Mesenchymal stem cell (in vitro differentiated cells and primary cell): ENCODE data around the gene KRTAP12-4.

Experiments used
- DNase-seq: peaks from one replicate; pipeline ENCODE4 v3.0.0-alpha.2; 2013
- H2AFZ ChIP-seq: one replicate; pipeline ENCODE4 v1.6.1; 2013; ENCODE audit warnings: low read depth, mild to moderate bottlenecking, control low read depth, inconsistent platforms, low read length, moderate library complexity
- H2AK5ac ChIP-seq: 2 replicates; pipeline ENCODE4 v1.6.1; 2013; ENCODE audit warnings: low read length, moderate library complexity, mild to moderate bottlenecking, inconsistent platforms; ENCODE audit not compliant: severe bottlenecking
- H2BK120ac ChIP-seq: one replicate; pipeline ENCODE4 v1.6.1; 2013; ENCODE audit warnings: low read depth, mild to moderate bottlenecking, inconsistent platforms, low read length, moderate library complexity
- H2BK12ac ChIP-seq, 2 experiments: one replicate each; pipeline ENCODE4 v1.6.1; 2013; ENCODE audit warnings: inconsistent platforms in 2 of 2, low read length in 2 of 2, mild to moderate bottlenecking in 2 of 2, moderate library complexity in 2 of 2, control low read depth in 1 of 2
- H2BK15ac ChIP-seq: one replicate; pipeline ENCODE4 v1.6.1; 2013; ENCODE audit warnings: mild to moderate bottlenecking, low read depth, inconsistent platforms; ENCODE audit not compliant: poor library complexity, severe bottlenecking
- H2BK5ac ChIP-seq: 2 replicates; pipeline ENCODE4 v1.6.1; 2013; ENCODE audit warnings: low read depth, mild to moderate bottlenecking, low read length, control low read depth, inconsistent platforms; ENCODE audit not compliant: poor library complexity, severe bottlenecking
- H3K14ac ChIP-seq, 2 experiments: one replicate each; pipeline ENCODE4 v1.6.1; 2013; ENCODE audit warnings: inconsistent platforms in 2 of 2, low read length in 2 of 2, control low read depth in 1 of 2, mild to moderate bottlenecking in 1 of 2, moderate library complexity in 1 of 2
- H3K18ac ChIP-seq, 2 experiments: one replicate each; pipeline ENCODE4 v1.6.1; 2013; ENCODE audit warnings: inconsistent platforms in 2 of 2, low read length in 2 of 2, control low read depth in 1 of 2, low read depth in 1 of 2, mild to moderate bottlenecking in 1 of 2
- H3K23ac ChIP-seq, 2 experiments: one replicate each; pipeline ENCODE4 v1.6.1; 2013; ENCODE audit warnings: inconsistent platforms in 2 of 2, low read length in 2 of 2, mild to moderate bottlenecking in 2 of 2, moderate library complexity in 2 of 2, control low read depth in 1 of 2
- H3K27ac ChIP-seq: 2 replicates; pipeline ENCODE4 v1.5.1; 2013; ENCODE audit warnings: mild to moderate bottlenecking, moderate library complexity, low read length, control low read depth, inconsistent platforms; ENCODE audit not compliant: poor library complexity, severe bottlenecking
- H3K27me3 ChIP-seq, 2 experiments: 2 replicates each; pipeline versions ENCODE4 v1.6.1 to v1.7.0; 2013; ENCODE audit warnings: low read length in 2 of 2, mild to moderate bottlenecking in 2 of 2, moderate library complexity in 2 of 2, control low read depth in 1 of 2, inconsistent platforms in 1 of 2; ENCODE audit not compliant: control insufficient read depth in 1 of 2, insufficient read depth in 1 of 2
- H3K36me3 ChIP-seq, 2 experiments: 2 replicates each; pipeline versions ENCODE4 v1.6.1 to v1.7.0; 2013; ENCODE audit warnings: low read length in 2 of 2, control low read depth in 1 of 2, inconsistent platforms in 1 of 2, low read depth in 1 of 2, mild to moderate bottlenecking in 1 of 2; ENCODE audit not compliant: insufficient read depth in 2 of 2, control insufficient read depth in 1 of 2
- H3K4ac ChIP-seq, 2 experiments: one replicate each; pipeline ENCODE4 v1.6.1; 2013; ENCODE audit warnings: inconsistent platforms in 2 of 2, low read length in 2 of 2, mild to moderate bottlenecking in 2 of 2, moderate library complexity in 2 of 2, control low read depth in 1 of 2, low read depth in 1 of 2
- H3K4me1 ChIP-seq: 2 replicates; pipeline ENCODE4 v1.6.1; 2013; ENCODE audit warnings: low read depth, low read length, control low read depth; ENCODE audit not compliant: control insufficient read depth, insufficient read depth
- H3K4me2 ChIP-seq: 2 replicates; pipeline ENCODE4 v1.6.1; 2013; ENCODE audit warnings: low read length, mild to moderate bottlenecking, inconsistent platforms; ENCODE audit not compliant: poor library complexity, severe bottlenecking
- H3K4me3 ChIP-seq, 2 experiments: 2 replicates each; pipeline versions ENCODE4 v1.5.1 to v1.7.0; 2013; ENCODE audit warnings: low read length in 2 of 2, mild to moderate bottlenecking in 2 of 2, control low read depth in 1 of 2, low read depth in 1 of 2; ENCODE audit not compliant: insufficient read depth in 1 of 2
- H3K79me1 ChIP-seq: replicated peaks from 2 replicates; pipeline ENCODE4 v1.6.1; 2013; ENCODE audit warnings: mild to moderate bottlenecking, control low read depth, low read length, inconsistent platforms; ENCODE audit not compliant: poor library complexity, severe bottlenecking
- H3K9ac ChIP-seq: 2 replicates; pipeline ENCODE4 v1.7.0; 2013; ENCODE audit warnings: mild to moderate bottlenecking, low read length, moderate library complexity
- H3K9me3 ChIP-seq: 2 replicates; pipeline ENCODE4 v1.7.0; 2013; ENCODE audit warnings: mild to moderate bottlenecking, low read length; ENCODE audit not compliant: control insufficient read depth
- H4K8ac ChIP-seq: one replicate; pipeline ENCODE4 v1.6.1; 2013; ENCODE audit warnings: inconsistent platforms, mild to moderate bottlenecking, low read length, moderate library complexity
- H4K91ac ChIP-seq: one replicate; pipeline ENCODE4 v1.6.1; 2013; ENCODE audit warnings: mild to moderate bottlenecking, low read length, inconsistent platforms
- WGBS: methylation state at CpG from one replicate; pipeline ENCODE4 v1.1.7; 2013; ENCODE audit warnings: mixed read lengths; 5-methylcytosine and 5-hydroxymethylcytosine counted together

Gene KRTAP12-4

GRCh38 chr21:44615911-44616590, 38.4 kb downstream of the KRTAP12-4 start:
- no peak overlapping the region for H3K27ac ChIP-seq
- no peak overlapping the region for H3K18ac ChIP-seq
- no peak overlapping the region for H4K91ac ChIP-seq
- no peaks in the 10 kb centered on the region for H3K4me1 ChIP-seq
- no peak overlapping the region for H3K9ac ChIP-seq
- no peak overlapping the region for H4K8ac ChIP-seq
- H2BK15ac ChIP-seq = no peak overlapping the region
- 84% methylated on average over 17 of the region's 17 CpGs for WGBS
- no peak overlapping the region for H3K4me2 ChIP-seq
- H2BK12ac ChIP-seq = no peak overlapping the region
- H3K23ac ChIP-seq = no peak overlapping the region
- no peak overlapping the region for H2BK120ac ChIP-seq
- H3K4me3 ChIP-seq = no peak overlapping the region
- no peak for DNase-seq
- H3K79me1 ChIP-seq = no peaks in the 10 kb centered on the region
- no peak overlapping the region for H3K4ac ChIP-seq
- no peak overlapping the region for H2AFZ ChIP-seq
- H2AK5ac ChIP-seq = no peak overlapping the region
- H3K36me3 ChIP-seq = no peaks in the 10 kb centered on the region
- no peak overlapping the region for H3K14ac ChIP-seq
- peaks cover 24% of the 10 kb centered on the region for H3K9me3 ChIP-seq
- H2BK5ac ChIP-seq = no peak overlapping the region
- H3K27me3 ChIP-seq = no peaks in the 10 kb centered on the region

GRCh38 chr21:44615466-44615865, 39.0 kb downstream of the KRTAP12-4 start:
- H2BK5ac ChIP-seq = no peak overlapping the region
- H4K91ac ChIP-seq = no peak overlapping the region
- no peak overlapping the region for H3K23ac ChIP-seq
- H3K9ac ChIP-seq = no peak overlapping the region
- no peak overlapping the region for H4K8ac ChIP-seq
- H3K36me3 ChIP-seq = no peaks in the 10 kb centered on the region
- H3K9me3 ChIP-seq = peaks cover 22% of the 10 kb centered on the region
- H3K4me1 ChIP-seq = no peaks in the 10 kb centered on the region
- no peak overlapping the region for H2BK15ac ChIP-seq
- H2BK12ac ChIP-seq = no peak overlapping the region
- no peak for DNase-seq
- H3K79me1 ChIP-seq = no peaks in the 10 kb centered on the region
- no peak overlapping the region for H3K14ac ChIP-seq
- H3K4ac ChIP-seq = no peak overlapping the region
- no peak overlapping the region for H3K18ac ChIP-seq
- H2BK120ac ChIP-seq = no peak overlapping the region
- H3K4me3 ChIP-seq = no peak overlapping the region
- no peak overlapping the region for H3K27ac ChIP-seq
- H2AK5ac ChIP-seq = no peak overlapping the region
- H3K4me2 ChIP-seq = no peak overlapping the region
- H3K27me3 ChIP-seq = no peaks in the 10 kb centered on the region
- no peak overlapping the region for H2AFZ ChIP-seq
- 80% methylated on average over 7 of the region's 8 CpGs for WGBS

GRCh38 chr21:44614961-44615391, 39.5 kb downstream of the KRTAP12-4 start:
- Histone ChIP-seq H3K79me1 (no peaks in the 10 kb centered on the region), H2BK120ac (no peak overlapping the region), H2AFZ (no peak overlapping the region), H3K4ac (no peak overlapping the region), H2BK5ac (no peak overlapping the region), H3K4me2 (no peak overlapping the region), H2AK5ac (no peak overlapping the region), H3K27ac (no peak overlapping the region), H3K4me1 (no peaks in the 10 kb centered on the region), H3K9me3 (peaks cover 17% of the 10 kb centered on the region), H3K23ac (no peak overlapping the region), H4K8ac (no peak overlapping the region), H4K91ac (no peak overlapping the region), H3K27me3 (no peaks in the 10 kb centered on the region), H3K18ac (no peak overlapping the region), H2BK12ac (no peak overlapping the region), H3K9ac (no peak overlapping the region), H3K4me3 (no peak overlapping the region), H3K14ac (no peak overlapping the region), H3K36me3 (no peaks in the 10 kb centered on the region), H2BK15ac (no peak overlapping the region)
- 95% methylated on average over 28 of the region's 28 CpGs for WGBS
- DNase-seq = no peak

DNA sequence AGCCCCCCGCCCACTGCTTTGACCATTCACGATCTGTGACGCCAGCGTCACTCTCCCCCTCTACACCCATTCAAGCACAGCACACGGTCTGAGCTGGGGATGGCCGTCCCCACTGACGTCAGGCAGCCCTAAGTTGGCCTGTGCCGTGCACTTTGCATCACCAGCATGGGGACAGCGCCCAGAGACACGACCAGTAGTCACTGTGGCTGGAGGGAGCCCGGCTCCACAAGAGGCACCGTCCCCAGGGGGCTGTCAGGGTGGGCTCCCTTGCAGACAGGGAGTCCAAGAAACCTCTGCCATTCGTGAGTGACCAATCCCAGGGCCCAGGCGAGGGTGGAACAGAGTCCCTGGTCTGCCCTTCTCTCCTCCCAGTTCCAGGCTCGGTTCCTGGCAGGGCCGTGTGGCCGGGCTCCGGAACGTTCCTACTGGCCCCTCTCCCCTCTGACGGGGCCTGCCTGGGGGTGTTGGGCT, 40.3 kb downstream of the KRTAP12-4 start:
- Histone ChIP-seq H3K27me3 (no peaks in the 10 kb centered on the region), H3K79me1 (no peaks in the 10 kb centered on the region), H3K23ac (no peak overlapping the region), H3K36me3 (no peaks in the 10 kb centered on the region), H3K27ac (no peak overlapping the region), H2BK120ac (no peak overlapping the region), H3K4me2 (no peak overlapping the region), H3K14ac (no peak overlapping the region), H3K4me1 (no peaks in the 10 kb centered on the region), H4K8ac (no peak overlapping the region), H3K9me3 (peaks cover 17% of the 10 kb centered on the region), H2BK5ac (no peak overlapping the region), H2BK12ac (no peak overlapping the region), H3K4ac (no peak overlapping the region), H2AFZ (no peak overlapping the region), H2BK15ac (no peak overlapping the region), H3K4me3 (no peak overlapping the region), H2AK5ac (no peak overlapping the region), H4K91ac (no peak overlapping the region), H3K18ac (no peak overlapping the region), H3K9ac (no peak overlapping the region)
- DNase-seq = no peak
- 81% methylated on average over 20 of the region's 20 CpGs for WGBS
